HEK293T (cell line): ENCODE measurements around the gene XCL2.

Experiments used
- CTCF ChIA-PET: fragments of 350-600 bp; formaldehyde crosslinking; extraction: SDS; loops from one replicate; lab custom pipeline; 2021; ENCODE audit warnings: antibody characterized with exemption, inconsistent platforms; lab: Yijun Ruan, JAX
- POLR2A ChIA-PET: fragments of 350-600 bp; formaldehyde crosslinking; extraction: SDS; loops from one replicate; lab custom pipeline; 2020; ENCODE audit warnings: antibody characterized with exemption, inconsistent platforms; lab: Yijun Ruan, JAX
- DNase-seq: peaks from one replicate; pipeline ENCODE4 v3.0.0; 2012; ENCODE audit warnings: mixed read lengths; ENCODE audit errors: extremely low spot score
- ARNT ChIP-seq: fragments of 450-650 bp; IDR thresholded peaks from 2 replicates; pipeline ENCODE4 v1.6.1; 2017; ENCODE audit warnings: mild to moderate bottlenecking
- BHLHE40 ChIP-seq: fragments of 450-650 bp; IDR thresholded peaks from 2 replicates; pipeline ENCODE4 v1.6.1; 2016; ENCODE audit warnings: mild to moderate bottlenecking, moderate library complexity, borderline replicate concordance
- CTBP1 ChIP-seq: fragments of 450-650 bp; IDR thresholded peaks from 2 replicates; pipeline ENCODE4 v1.6.1; 2016; ENCODE audit warnings: borderline replicate concordance
- ELF4 ChIP-seq: fragments of 450-650 bp; IDR thresholded peaks from 2 replicates; pipeline ENCODE4 v1.6.1; 2017; ENCODE audit warnings: antibody characterized with exemption
- FOXA1 ChIP-seq: fragments of 450-650 bp; IDR thresholded peaks from 2 replicates; pipeline ENCODE4 v1.6.1; 2016; ENCODE audit warnings: mild to moderate bottlenecking
- FOXK2 ChIP-seq: fragments of 450-650 bp; IDR thresholded peaks from 2 replicates; pipeline ENCODE4 v1.6.1; 2016; ENCODE audit warnings: mild to moderate bottlenecking
- FOXM1 ChIP-seq: fragments of 450-650 bp; IDR thresholded peaks from 2 replicates; pipeline ENCODE4 v1.6.1; 2017; ENCODE audit warnings: mild to moderate bottlenecking, borderline replicate concordance
- HDGF ChIP-seq: fragments of 450-650 bp; IDR thresholded peaks from 2 replicates; pipeline ENCODE4 v1.6.1; 2017; ENCODE audit warnings: antibody characterized with exemption, borderline replicate concordance
- L3MBTL2 ChIP-seq: fragments of 450-650 bp; conservative IDR thresholded peaks from 2 replicates; pipeline ENCODE4 v1.6.1; 2016; ENCODE audit warnings: mild to moderate bottlenecking
- LEF1 ChIP-seq: fragments of 450-650 bp; IDR thresholded peaks from 2 replicates; pipeline ENCODE4 v1.6.1; 2017; ENCODE audit warnings: mild to moderate bottlenecking, borderline replicate concordance
- NFRKB ChIP-seq: fragments of 450-650 bp; IDR thresholded peaks from 2 replicates; pipeline ENCODE4 v1.6.1; 2016; ENCODE audit warnings: mild to moderate bottlenecking, moderate library complexity
- SP1 ChIP-seq: fragments of 450-650 bp; IDR thresholded peaks from 2 replicates; pipeline ENCODE4 v1.6.1; 2017
- SUZ12 ChIP-seq: fragments of 450-650 bp; IDR thresholded peaks from 2 replicates; pipeline ENCODE4 v1.6.1; 2016; ENCODE audit warnings: mild to moderate bottlenecking
- TARDBP ChIP-seq: fragments of 450-650 bp; IDR thresholded peaks from 2 replicates; pipeline ENCODE4 v1.6.1; 2016
- ZNF384 ChIP-seq: fragments of 450-650 bp; IDR thresholded peaks from 2 replicates; pipeline ENCODE4 v1.6.1; 2016
- TF ChIP-seq, protein P1 (sequence below): fragments of 450-650 bp; IDR thresholded peaks from 2 replicates; pipeline ENCODE4 v1.6.1; 2016

Gene XCL2

DNA sequence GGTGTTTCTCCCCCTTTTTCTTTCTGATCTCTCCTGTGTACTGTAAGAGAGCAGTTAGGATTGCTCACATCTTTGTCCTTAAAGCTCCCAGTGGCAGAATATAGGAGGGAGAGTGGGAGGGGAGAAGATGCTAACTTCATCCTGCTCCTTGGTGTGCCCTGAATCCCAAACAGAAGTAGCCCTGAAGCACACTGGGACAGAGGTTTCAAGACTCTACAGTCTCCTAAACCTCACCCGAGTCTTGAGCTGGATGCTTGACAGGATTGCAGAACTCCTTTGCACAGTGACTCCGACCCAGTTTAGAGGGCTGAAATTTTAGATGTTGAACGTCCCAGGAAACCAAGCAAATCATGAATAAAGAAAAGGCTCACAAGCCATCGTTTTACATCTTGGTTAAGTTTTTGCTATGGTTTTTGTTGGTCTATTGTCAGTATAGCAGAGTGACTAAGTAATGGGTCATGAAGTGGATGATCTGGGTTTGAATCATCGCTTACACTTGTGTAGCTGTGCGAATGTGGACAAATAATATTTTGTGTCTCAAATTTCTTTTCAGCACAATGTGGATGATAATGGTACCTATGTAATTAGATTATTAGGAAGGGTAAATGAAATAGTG lies 37.5 kb downstream of the XCL2 start:
- ChIA-PET CTCF (no interaction called here), POLR2A (no interaction called here)
- TF ChIP-seq CTBP1 (no peak), FOXM1 (no peak), FOXA1 (no peak), HDGF (no peak), TARDBP (no peak), LEF1 (no peak), SP1 (no peak), ELF4 (no peak), ZNF384 (no peak), L3MBTL2 (no peak), FOXK2 (no peak), BHLHE40 (no peak)
- TF ChIP-seq, protein P1, sequence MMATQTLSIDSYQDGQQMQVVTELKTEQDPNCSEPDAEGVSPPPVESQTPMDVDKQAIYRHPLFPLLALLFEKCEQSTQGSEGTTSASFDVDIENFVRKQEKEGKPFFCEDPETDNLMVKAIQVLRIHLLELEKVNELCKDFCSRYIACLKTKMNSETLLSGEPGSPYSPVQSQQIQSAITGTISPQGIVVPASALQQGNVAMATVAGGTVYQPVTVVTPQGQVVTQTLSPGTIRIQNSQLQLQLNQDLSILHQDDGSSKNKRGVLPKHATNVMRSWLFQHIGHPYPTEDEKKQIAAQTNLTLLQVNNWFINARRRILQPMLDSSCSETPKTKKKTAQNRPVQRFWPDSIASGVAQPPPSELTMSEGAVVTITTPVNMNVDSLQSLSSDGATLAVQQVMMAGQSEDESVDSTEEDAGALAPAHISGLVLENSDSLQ: no peak
- no peak for DNase-seq

DNA sequence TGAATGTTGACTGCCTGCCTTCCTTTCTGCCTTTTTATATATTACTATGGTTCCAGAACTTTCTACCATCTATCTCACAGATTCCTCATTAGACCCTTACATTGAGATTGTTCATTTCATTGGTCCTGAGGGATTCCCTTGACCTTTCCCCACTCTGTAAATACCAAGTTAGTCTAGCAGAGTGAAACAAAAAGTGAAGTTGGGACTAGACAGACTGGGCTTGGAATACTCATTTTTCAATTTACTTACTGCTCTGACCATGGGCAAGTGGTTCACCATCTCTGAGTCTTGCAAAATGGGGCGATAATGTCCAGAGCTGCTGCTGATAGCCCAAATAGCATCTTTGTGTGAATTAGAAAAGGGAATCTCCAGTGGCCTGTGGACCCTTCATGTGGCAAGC lies 38.8 kb downstream of the XCL2 start:
- ChIA-PET POLR2A (no interaction called here), CTCF (no interaction called here)
- DNase-seq: no peak
- TF ChIP-seq NFRKB (no peak), FOXK2 (no peak), L3MBTL2 (no peak), CTBP1 (no peak)

DNA sequence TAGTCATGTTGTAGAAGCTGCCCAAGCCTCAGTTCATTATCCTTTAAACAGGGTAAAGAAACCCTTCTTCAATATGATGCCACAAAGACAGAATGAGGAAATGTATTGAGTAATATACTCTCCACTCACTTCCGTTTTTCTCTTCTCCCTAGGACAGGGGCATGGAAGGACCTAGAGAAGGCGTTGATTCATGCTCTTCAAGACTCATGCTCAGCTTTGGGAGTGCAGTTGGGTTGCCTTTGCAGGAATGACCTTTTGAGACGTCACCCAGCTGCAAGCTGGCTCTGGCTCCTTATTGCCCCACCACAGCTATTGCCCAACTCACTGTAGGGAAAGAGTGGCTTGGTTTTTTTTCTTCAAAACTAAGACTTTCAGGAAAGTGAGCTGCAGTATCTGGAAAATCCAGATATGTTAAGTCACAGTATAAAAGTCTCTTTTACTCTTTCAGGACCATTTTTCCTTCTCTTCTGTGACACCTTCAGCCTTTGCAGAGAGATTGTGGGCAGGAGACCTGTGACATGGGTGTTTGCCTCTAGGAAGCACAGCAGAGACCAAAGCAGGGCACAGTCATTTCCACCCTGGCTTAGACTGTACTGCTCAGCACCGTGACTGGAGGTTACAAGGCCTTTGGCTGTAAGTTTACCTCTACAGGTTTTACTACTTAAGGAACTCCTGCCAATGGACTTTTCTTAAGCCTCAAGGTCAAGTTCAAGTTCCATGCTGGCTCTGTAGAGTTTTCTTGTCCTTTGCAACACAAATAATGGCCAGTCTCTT lies 39.5 kb downstream of the XCL2 start:
- no peak for TF ChIP-seq FOXA1
- no peak for TF ChIP-seq ZNF384
- no peak for TF ChIP-seq SUZ12
- no peak for TF ChIP-seq ARNT
- no peak for TF ChIP-seq LEF1
- TF ChIP-seq, protein P1: no peak
- no peak for TF ChIP-seq FOXK2
- no peak for TF ChIP-seq NFRKB
- no peak for TF ChIP-seq SP1
- no peak for TF ChIP-seq BHLHE40
- TF ChIP-seq FOXM1: no peak
- no peak for TF ChIP-seq L3MBTL2
- ChIA-PET CTCF (interaction anchor here (0.6 kb wide), 1 partner anchor 1226 kb away, joined by 3 read pairs; no protein-coding TSS in a partner anchor), POLR2A (no interaction called here)
- no peak for DNase-seq

DNA sequence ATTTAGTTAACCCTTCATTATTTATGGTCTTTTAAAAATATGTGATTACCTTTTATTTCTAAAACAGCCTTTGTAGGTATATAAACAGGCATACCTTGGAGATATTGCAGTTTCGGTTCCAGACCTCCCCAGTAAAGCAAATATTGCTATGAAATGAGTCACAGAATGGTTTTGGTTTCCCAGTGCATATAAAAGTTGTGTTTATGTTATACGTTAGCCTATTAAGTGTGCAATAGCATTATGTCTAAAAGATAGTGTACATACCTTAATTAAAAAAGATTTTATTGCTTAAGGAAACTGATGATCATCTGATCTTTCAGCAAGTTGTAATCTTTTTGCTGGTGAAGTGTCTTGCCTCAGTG lies 44.1 kb downstream of the XCL2 start:
- TF ChIP-seq, protein P1: no peak
- TF ChIP-seq ARNT: no peak
- TF ChIP-seq LEF1: no peak
- no peak for TF ChIP-seq FOXK2
- no peak for TF ChIP-seq ELF4
- TF ChIP-seq CTBP1: no peak
- TF ChIP-seq L3MBTL2: no peak
- TF ChIP-seq ZNF384: no peak
- no peak for TF ChIP-seq HDGF
- no peak for TF ChIP-seq SUZ12
- TF ChIP-seq BHLHE40: no peak
- no peak for TF ChIP-seq FOXM1
- TF ChIP-seq SP1: no peak
- no peak for TF ChIP-seq FOXA1
- TF ChIP-seq NFRKB: no peak
- TF ChIP-seq TARDBP: no peak
- POLR2A ChIA-PET: no interaction called here
- CTCF ChIA-PET: no interaction called here
- DNase-seq: no peak

DNA sequence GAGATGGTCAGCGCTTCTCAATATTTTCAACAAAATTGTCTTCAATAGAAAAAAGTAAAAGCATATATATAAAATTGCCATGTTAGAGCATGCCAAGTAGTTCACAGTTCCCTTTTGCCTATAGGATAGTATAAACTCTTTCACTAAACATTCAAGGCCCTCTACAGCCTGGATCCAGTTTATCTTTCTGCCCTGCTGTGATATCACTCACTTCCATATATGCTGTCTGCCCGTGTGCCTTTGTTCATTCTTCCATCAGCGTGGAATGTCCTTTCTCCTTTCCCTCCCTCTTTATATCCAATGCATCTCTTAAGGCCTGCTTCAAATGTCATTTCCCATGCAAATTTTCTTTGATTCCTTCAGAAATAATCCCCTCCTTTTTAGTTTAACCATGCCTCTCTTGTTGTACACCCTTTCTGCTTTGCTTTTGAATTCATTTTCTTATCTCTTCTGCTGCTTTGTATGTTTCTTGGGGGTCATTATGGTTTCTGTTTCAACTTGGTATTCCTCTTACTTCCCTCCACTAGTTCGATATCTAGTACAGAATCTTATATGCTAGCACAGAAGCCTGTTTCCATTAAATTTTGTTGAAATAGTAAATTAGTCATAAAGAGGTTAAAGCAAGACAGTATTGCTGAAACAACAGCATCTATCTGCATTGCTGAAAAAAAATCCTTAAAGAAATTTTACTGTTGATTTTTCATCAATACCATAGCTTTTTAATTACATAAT lies 44.7 kb downstream of the XCL2 start:
- CTCF ChIA-PET: no interaction called here
- POLR2A ChIA-PET: no interaction called here
- no peak for DNase-seq
- TF ChIP-seq, protein P1: no peak
- no peak for TF ChIP-seq SUZ12
- no peak for TF ChIP-seq NFRKB
- TF ChIP-seq ARNT: no peak
- no peak for TF ChIP-seq CTBP1
- no peak for TF ChIP-seq ZNF384
- no peak for TF ChIP-seq L3MBTL2
- TF ChIP-seq LEF1: no peak
- TF ChIP-seq FOXK2: no peak
- TF ChIP-seq SP1: no peak
- no peak for TF ChIP-seq FOXA1
- no peak for TF ChIP-seq HDGF
- no peak for TF ChIP-seq ELF4
- TF ChIP-seq BHLHE40: no peak
- no peak for TF ChIP-seq TARDBP
- no peak for TF ChIP-seq FOXM1
